ENCODE data around the gene FBXO31.
A peak's percentile ranks its signal among the peaks of the same experiment; 100 is the strongest.
"Not testable (repeated sequence)": the region's sequence is repeated elsewhere in the genome, so short reads cannot be mapped to it uniquely, and the experiment has no call there.

Gene FBXO31

GRCh38 chr16:87384162-87384874 lies 742 bp upstream of the FBXO31 start:
- TF ChIP-seq CTCF (IDR thresholded peaks at IDR 0.05; ENCODE audit: insufficient read depth, low read depth, low read length, missing control alignments) = no peak
- no peak for DNase-seq (ENCODE audit: low read depth)
- H3K4me3 ChIP-seq (ENCODE audit: low read length) = peak overlapping the region; percentile 65

- DNase-seq (ENCODE audit: low read depth) = no peak
- no peak for TF ChIP-seq CTCF (IDR thresholded peaks at IDR 0.05; ENCODE audit: insufficient read depth, low read depth, low read length, missing control alignments)
- peak overlapping the region; percentile 72 for H3K4me3 ChIP-seq (ENCODE audit: low read length)
These were observed 1.4 kb downstream of the FBXO31 start for GRCh38 chr16:87382023-87382785.

GRCh38 chr16:87380881-87381280 lies 2.7 kb downstream of the FBXO31 start:
- no peak overlapping the region for H3K4me3 ChIP-seq (ENCODE audit: low read length)
- no peak for TF ChIP-seq CTCF (IDR thresholded peaks at IDR 0.05; ENCODE audit: insufficient read depth, low read depth, low read length, missing control alignments)
- DNase-seq (ENCODE audit: low read depth) = no peak

GRCh38 chr16:87380403-87380802 lies 3.2 kb downstream of the FBXO31 start:
- no peak for TF ChIP-seq CTCF (IDR thresholded peaks at IDR 0.05; ENCODE audit: insufficient read depth, low read depth, low read length, missing control alignments)
- DNase-seq (ENCODE audit: low read depth) = no peak
- H3K4me3 ChIP-seq (ENCODE audit: low read length) = no peak overlapping the region

GRCh38 chr16:87379312-87379752 lies 4.2 kb downstream of the FBXO31 start:
- DNase-seq (ENCODE audit: low read depth); H3K4me3 ChIP-seq (ENCODE audit: low read length): not testable (repeated sequence)

- no peak overlapping the region for H3K4me3 ChIP-seq (ENCODE audit: low read length)
- no peak for DNase-seq (ENCODE audit: low read depth)
- no peak for TF ChIP-seq CTCF (IDR thresholded peaks at IDR 0.05; ENCODE audit: insufficient read depth, low read depth, low read length, missing control alignments)
These were observed 6.9 kb downstream of the FBXO31 start for GRCh38 chr16:87376660-87377059.

- no peak for TF ChIP-seq CTCF (IDR thresholded peaks at IDR 0.05; ENCODE audit: insufficient read depth, low read depth, low read length, missing control alignments)
- peak; percentile 79 for DNase-seq (ENCODE audit: low read depth)
- H3K4me3 ChIP-seq (ENCODE audit: low read length) = peak overlapping the region; percentile 26
These were observed 8.0 kb downstream of the FBXO31 start for GRCh38 chr16:87375426-87376135.
